ENCODE results near the gene CLCN7.

Gene CLCN7, protein sequence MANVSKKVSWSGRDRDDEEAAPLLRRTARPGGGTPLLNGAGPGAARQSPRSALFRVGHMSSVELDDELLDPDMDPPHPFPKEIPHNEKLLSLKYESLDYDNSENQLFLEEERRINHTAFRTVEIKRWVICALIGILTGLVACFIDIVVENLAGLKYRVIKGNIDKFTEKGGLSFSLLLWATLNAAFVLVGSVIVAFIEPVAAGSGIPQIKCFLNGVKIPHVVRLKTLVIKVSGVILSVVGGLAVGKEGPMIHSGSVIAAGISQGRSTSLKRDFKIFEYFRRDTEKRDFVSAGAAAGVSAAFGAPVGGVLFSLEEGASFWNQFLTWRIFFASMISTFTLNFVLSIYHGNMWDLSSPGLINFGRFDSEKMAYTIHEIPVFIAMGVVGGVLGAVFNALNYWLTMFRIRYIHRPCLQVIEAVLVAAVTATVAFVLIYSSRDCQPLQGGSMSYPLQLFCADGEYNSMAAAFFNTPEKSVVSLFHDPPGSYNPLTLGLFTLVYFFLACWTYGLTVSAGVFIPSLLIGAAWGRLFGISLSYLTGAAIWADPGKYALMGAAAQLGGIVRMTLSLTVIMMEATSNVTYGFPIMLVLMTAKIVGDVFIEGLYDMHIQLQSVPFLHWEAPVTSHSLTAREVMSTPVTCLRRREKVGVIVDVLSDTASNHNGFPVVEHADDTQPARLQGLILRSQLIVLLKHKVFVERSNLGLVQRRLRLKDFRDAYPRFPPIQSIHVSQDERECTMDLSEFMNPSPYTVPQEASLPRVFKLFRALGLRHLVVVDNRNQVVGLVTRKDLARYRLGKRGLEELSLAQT

DNA sequence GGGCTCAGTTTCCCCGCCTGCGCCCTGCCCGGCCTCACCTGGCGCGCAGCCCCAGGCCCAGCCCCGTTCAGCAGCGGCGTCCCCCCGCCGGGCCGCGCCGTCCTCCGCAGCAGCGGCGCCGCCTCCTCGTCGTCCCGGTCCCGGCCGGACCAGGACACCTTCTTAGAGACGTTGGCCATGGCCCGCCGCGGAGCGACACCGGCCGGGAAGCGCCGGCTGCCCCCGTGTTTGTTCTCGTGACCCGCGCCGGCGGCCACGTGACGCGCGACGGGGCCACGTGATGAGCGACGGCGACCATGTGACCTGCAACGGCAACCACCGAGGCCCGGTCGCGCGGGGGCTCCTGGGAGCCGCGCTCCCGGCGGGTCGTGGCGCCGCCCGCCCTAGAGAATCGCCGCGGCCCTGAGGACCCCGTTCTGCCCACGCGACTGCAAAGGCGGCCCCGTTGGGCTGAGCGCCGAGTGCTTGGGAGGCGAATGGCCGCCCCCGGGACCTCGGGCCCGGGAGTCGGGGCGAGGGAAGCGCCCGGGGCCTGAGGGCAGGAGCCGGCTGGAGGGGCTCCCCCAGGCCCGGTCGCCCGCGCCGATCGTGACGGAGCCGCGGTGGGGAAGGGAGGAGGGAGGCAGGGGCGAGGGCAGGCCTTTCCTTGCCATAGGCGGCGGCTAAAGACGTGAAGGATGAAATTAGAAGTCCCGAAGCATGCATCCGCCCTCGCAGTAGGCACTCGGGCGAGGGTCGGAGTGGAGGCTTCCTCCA, at the start of gene CLCN7:
TSS of gene CLCN7 (minus strand) at position 233 of the 756 bp plus-strand sequence. CDS start at position 179, 54 bp downstream.
- peak; percentile 52 for DNase-seq

DNA sequence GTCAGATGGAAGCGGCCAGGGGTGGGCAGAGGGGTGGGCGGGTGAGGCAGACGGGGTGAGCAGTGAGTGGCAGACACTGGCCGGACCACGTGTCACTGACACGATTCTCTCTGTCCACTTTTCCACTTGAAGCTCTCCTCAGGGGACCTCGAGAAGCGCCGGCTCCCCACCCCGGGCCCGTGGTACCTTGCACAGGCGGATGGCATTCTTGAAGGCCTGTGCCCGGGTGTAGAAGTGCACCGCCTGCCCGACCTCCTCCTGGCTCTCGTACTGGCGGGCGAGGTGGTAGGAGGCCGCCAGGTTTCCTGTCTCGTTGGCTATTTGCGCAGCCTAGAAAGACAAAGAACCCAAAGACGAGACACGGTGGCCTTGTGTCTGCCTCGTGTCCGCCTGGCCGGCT, 49.5 kb upstream of the CLCN7 start:
- no peak for DNase-seq

DNA sequence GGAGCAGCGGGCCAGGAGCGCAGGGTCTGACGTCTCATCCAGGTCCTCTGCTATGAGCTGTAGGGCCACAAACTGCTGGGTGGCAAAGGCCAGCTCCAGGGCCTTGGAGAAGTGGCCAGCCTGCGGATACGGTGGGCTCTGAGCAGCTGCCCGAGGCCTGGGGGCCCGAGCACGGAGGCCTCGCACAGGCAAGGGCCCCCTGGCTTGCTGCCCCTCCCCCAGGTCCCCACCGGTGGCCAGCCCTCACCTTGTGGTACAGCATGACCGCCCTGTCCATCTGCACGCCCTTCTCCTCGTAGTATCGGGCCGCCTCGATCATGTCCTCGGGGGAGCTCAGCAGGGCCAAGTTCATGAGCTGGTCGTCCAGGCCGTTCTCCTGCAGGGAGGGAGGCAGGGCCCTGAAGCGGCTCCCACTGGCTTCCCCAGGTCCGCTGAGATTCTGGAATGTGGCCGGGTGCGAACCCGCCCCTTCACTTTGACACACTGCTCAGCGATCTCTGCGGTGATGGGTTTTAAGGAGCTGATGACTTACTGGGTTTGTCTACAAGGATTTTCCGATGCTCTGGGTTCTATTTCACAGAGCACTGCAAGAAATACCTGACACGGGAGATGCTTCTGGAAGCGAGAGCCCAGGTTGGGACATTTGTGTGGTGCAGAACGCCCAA, 48.9 kb upstream of the CLCN7 start:
- DNase-seq = no peak

DNA sequence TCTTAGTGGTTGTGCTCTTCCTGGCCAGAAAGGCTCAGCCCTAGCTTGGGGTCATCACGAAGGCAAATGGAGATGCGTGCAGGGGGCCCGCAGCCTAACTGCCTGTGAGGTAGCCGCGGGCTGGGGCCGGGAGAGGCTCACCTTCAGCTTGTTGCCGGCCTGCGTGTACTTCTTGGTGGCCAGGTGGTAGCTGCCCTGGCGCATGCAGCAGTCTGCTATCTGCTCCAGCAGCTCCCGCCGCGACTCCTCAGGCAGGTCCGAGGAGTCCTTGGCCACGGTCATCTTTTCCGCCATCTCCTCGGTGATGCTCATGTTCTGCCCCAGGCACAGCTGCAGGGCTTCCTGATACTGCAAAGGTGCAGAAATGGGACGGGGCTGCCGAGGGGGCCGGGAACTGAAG, 45.6 kb upstream of the CLCN7 start:
- DNase-seq = no peak

DNA sequence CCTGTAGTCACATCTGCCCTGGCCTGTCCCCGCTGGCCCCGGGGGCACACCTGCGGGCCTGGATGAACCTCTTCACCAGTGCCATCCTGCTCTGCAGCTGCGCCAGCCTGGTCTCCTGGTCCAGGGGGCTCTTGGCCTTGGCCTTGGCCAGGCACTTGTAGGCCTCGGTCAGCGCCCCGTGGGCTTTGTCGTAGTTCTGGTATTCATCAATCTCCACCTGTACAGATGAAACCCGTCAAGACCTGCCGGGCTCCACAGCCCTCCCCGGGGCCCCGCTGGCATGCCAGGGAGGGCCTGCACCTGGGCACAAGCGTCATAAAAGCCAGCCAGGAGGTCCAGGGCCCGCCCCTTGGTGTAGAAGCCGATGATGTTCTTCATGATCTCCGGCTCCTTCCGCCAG, 45.0 kb upstream of the CLCN7 start:
- DNase-seq = no peak

DNA sequence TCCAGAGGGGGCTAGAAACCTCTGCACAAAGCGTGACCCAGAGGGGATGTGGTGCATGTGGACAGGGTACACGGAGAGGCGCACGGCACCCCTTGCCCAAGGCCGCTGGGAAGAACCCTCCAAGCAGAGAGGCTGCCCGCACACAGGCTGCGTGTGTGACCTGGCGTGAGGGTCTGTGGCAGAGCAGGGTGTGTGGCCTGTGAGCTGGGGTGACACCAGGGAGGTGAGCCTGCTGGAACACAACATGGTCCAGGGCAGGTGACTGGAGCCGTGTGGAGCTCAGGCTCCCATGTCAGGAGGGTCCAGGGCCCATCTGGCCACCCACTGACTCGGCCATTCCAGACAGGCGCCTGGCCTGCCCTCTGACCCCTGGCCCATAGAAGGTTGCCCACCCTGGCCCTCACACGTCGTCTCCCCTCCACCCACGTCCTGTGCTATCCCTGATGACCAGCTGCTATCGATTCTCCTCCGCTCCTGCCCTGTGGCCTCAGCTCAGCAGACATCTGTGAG, 43.9 kb upstream of the CLCN7 start:
- DNase-seq = no peak

DNA sequence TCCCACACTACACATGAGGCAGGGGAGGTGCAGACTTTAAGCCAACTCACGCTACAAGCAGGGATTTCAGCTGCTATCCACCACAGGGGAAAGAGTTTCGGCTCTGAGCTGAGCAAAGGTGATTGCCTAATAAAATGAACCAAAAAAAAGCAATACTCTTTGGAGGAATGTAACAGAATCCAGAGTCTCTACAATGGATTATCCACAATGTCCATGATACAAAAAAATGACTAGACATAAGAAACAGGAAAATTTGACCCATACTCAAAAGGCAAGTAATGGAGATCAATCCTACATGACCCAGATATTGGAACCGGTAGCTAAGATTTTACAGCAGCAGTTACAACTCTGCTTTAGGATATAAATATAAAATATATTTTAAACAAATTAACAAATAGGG, 39.7 kb upstream of the CLCN7 start:
- no peak for DNase-seq

DNA sequence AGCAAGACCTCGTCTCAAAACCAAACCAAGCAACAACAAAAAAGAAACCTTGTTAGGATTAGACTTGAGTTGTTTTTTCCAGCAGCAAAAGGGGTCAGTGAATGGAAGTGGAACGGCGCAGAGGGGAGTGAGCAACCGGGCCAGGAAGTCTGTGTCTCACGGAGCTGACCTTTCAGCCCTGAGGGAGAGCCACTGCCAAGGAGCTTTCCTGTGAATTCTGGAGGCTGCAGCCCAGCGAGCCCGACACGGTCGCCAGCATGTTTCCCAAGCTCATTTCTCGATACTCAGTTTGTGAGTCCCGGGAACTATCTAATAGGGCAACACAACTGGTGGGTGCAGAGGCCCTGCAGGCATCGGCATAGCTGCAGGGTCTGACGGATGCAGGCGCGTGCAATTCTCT, 37.9 kb upstream of the CLCN7 start:
- DNase-seq = no peak

DNA sequence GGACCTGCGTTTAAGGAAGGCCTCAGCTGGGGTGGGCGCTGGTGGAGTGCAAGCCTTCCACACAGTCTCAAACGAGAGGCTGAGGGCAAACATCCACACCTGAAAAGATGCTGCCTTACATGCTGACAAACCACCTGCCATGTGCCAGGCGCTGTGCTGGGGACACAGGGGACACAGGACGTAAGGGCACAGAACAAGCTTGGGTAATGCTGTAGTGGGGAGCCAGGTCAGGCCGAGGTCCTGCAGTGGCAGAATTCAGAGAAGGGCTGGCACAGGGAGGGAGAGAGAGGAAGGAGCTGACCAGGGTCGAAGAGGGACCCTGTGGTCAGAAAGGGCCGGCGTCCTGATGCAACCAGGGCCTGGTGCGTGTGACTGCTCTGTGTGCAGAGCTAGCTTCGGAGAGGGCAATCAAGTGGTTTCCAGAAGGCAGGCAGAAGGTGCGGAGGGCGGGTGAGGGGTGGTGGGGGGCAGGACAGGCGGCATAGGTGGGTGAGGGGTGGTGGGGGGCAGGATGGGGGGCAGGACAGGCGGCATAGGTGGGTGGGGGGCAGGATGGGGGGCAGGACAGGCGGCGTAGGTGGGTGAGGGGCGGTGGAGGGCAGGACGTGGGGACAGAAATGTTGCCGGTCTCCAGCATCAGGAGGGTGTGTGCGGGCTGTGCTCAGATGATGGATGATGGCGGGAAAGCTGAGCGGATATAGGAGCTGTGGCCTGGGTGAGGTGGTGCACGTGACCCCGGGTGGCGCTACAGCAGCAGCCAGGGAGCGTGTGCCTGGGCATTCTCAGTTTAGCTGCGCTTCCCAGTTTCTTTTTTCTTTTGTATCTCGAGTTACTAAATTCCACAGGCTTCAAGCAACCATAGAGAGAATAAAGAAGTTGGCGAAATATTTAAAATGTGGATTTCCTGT, 37.1 kb upstream of the CLCN7 start:
- DNase-seq = no peak

DNA sequence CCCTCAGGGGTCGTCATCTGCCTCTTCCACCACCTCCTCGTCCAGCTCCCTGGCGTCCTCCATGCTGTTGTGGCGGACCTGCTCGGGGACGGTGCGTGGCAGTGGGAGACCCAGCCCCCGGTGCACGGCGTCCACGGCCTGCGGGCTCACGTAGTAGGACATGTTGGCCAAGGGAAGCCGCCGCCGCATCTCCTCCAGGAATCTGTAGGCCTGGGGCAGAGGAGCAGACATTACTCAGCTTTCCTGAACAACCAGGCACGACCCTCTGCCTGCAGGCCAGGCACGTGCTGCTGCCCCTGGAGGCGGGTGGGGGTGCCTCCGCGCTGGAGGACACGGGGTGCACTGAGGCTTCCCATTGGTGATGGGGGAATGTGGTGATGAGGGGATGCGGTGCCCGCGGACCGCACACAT, 36.1 kb upstream of the CLCN7 start:
- DNase-seq = no peak

DNA sequence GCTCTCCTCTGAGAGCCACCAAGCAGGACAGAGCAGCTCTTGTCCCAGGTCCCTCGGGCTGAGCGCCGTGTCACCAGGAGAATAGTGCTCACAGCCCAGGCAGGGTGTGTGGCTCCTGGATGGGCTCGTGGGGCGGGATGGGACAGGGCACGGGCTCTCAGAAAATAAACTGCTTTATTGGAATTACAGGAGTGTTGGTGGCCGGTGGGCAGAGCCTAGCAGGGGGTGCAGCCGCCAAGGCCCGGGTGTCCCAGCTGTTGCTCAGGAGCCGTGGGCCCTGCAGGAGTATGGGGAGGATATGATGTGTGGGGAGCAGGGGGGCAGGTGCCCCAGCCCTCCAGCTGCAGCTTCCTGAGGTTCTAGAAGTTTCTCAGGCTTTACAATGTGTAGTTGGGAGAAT, 35.4 kb upstream of the CLCN7 start:
- no peak for DNase-seq

DNA sequence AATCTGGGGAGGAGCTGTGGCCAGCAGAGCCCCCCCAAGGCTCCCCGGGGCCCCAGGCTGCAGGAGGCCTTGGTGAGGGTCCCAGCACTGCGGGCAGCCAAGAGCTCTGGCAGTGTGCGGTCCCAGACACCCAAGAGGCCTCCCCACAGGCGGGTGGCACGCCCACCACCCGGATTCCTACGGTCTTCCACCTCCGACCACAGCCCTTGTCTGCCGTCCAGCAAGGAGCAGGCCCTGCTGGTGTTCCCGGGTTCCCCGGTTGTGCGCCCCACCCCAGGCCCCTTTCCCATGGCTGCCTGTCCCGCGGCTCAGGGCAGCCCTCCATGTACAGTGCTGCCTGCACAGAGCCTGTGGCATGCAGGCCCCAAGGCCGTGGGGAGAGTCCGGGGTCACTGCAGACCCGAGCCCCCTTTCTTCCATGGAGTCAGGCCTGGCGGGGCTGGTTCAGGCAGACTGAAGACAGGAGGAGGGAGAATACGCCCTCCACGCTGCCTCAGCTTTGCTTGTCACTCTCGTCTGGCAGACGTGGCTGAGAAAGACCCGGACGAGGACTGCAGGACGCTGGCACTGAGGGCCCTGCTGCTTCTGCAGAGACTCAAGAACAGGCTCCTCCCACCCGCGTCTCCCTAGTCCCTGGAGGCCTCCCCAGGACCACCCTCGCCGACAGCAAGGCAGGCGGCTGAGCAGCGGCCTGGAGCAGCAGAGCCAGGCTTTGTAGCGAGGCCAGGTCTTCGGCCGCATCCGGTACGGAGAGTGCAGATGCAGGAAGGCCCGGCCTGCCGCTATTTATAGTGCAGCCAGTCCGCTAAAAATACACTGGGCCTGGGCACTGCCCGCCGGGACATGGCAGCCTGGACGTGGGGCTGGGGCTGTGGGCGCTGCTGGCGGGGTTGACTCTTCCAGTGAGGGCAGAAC, 34.7 kb upstream of the CLCN7 start:
- DNase-seq = no peak

DNA sequence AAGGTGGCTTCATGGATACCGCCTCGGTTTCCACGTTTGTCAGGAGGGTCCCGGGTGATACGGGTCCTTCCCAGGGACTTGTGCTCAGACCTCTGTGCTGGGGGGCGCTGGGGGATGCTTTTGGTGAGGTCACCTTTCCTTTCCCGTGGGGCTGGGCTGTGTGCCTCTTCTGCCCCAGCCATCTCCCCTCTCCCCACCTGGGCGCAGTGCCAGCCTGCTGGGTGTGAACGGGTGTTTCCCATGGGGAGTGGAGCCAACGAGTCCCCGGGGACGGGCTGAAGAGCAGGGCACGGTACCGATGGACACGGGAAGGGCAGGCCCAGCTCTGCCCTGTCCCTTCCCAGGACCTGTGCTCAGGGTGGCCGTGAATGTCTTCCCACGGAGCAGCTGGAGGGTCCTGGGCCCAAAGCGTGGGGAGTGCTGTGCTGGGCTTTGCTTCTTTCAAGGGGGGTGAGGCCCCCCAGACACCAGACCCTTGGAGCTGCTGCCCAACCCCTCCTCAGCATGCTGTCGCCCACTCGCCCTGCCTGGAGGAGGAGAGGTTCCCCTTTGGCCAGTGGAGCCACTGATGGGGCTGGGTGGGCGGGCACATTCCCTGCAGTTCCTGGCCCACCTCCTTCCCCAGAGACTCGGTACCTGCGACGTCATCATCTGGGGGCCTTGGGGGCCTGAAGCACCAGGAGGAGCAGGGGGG, 33.8 kb upstream of the CLCN7 start:
- no peak for DNase-seq

DNA sequence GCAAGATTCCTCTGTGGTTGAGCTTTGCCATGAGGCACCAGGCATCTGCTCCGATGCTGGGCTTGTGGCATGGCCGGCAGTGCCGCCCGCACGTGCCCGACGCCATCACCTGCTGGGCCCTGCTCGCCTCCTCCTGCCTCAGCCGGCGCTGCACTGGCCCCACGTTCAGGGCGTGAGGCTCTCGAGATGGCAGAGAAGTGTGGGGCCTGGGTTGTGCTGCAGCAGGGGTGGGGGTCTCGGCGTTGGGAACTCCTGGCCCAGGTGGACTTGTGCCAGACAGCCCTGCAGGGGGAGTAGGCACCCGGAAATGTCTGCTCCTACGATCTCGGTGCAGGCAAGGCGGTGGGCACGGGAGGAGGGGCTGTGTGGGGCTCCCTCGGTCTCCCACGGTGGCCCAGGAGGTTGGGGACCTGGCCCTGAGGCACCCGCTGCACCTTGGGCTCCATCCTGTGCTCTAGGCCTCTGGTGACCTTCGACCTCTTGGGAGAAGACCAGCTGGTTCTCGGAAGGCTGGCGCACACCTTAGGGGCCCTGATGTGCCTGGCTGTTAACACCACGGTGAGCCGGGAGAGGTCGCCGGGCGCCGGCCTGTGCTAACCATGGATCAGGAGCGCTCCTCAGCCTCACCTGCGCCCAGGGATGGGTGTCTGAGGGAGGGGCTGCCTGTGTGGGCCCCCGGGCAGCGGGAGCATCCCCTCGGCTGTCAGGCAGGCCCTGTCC, 31.8 kb upstream of the CLCN7 start:
- no peak for DNase-seq

DNA sequence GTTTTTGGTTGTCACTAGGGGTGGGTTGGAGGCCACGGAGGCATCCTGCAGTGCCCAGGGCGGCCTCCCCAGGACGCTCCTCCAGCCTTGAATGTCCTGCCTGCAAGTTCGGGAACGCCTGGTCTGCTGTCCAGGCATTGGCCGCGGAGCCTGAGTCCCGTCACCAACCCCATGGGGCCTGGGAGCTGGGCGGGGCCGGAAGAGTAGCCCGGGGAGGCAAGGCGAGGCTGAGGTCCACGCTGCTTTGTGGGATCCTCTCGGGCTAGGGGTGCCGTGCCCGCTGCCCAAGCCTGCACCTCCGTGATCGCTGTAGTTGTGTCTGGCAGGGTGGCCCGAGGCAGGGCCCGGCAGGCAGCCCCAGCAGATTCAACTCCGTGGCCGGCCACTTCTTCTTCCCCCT, 31.1 kb upstream of the CLCN7 start:
- no peak for DNase-seq

DNA sequence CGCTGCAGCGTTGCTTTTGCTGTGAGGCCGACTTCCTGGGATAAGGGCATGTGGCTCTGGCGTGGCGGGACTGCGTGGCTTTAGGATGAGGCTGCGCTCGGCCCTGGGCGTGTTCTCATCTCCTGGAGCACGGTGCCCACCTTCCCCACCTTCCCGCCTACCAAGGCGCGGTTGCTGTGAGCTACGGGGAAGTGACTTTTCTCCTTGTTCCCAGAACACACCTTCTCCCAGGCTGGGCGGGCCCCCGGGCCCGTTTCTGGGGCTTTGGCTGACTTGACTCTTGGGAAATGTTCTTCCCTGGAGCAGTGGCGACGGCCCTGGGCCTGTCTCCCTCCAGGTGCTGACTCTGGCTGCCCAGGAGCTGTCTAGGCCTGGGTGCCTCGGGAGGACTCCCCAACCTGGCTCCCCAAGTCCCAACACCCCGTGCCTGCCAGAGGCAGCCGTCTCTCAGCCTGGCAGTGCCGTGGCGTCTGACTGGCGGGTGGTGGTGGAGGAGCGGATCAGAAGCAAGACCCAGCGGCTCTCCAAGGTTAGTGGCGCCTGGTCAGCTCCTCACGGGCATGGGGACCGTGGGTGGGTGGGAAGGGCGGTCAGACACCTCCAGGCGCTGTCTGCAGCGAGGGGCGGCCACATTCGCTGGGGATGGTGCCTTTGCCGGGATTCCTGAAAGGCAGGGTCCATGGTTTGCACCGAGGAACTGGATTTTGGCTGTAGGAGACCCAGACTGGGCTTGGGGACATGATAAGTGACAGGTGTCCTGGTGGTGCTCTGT, 30.4 kb upstream of the CLCN7 start:
- DNase-seq = no peak

DNA sequence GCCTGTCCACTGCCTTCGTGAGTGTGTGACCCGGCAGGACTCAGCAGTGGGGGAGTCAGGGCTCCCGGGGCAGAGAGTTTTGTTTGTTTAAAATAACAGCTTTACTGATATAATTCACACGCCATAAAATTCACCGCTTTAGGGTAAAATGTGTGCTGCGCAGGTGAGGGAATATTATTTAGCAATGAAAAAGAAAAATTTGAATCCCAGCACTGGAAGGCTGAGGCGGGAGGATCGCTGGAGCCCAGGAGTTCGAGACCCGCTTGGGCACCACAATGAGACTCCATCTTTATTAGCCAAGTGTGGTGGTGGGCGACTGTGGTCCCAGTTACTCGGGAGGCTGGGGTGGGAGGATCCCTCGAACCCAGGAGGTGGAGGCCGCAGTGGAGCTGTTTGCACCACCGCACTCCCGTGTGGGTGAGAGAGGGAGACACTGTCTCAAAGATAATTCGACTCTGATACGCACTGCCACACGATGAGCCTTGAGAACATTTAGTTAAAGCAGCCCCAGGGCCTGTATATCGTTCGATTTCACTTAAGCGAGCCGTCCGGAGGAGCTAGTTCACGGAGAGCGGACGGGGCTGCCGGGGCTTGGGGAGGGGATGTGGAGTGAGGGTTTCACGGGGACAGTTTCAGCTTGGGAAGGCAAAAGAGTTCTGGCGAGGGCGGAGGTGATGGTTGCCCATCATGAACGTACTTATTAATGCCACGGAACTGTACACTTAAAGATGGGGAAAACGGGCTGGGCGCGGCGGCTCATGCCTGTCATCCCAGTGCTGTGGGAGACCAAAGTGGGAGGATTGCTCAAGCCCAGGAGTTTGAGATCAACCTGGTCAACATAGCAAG, 28.5 kb upstream of the CLCN7 start:
- DNase-seq = no peak

Measured in NCI-H446 treated with DMSO at 0.1 percent for 48 hours (cell line).